ENCODE results near the gene TNS3. TPM values are rescaled to one million over a fixed set of nuclear protein-coding genes. Genes with fewer than 3 reads are reported as not detected.
A peak's percentile ranks its signal among the peaks of the same experiment; 100 is the strongest.

TNS3 gene
- total and polyA plus RNA-seq, 2 of the 13 experiments (the other 11 are each of a cell fraction or from before 2014, with no cell fraction given), result 52.9 to 55.7 TPM

DNA sequence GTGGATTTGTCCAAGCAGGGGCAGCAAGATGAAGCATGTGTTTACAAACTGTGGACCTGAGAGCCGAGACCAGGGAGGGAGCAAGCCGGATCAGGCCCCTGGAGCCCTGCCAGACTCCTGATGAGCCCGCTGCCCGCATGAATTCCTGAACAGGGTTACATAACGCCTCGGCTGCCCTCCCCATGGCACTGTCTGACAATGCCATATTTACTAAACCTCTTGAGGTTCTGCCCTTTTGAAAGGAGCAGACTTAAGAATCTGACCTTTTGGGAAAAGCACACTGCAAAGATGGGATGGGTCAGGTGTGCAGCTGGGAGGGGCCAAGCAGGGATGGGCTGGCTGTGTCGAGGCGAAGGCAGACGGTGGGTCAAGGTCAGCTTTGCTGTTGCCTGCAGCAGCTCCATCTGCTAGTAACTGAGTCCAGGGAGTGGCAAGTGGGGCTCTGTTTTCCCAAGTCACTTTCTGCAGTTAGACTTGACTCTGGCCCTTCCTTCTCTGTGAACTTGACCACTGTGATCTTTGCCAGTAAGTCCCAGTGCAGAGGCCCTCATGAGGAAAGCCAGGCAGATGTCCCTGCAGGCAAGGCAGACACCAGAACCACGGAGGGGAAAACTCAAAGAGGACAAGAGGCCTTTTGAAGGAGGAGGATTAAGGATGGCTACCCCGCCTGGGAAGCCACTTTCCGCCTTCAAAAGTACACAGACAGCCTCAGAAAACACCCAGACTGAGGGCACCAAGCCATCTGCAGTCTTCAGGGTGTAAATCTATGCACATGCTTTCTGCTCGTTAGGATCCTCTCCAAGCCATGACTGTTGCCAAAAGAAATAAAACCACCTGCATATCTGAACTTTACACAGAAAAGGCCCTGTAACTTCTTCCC lies 175.8 kb downstream of the TNS3 start (continued):
- TF ChIP-seq ZNF749 (CRISPR knock-in tag; IDR thresholded peaks at IDR 0.05; ENCODE audit: borderline replicate concordance) (no peak), EED (CRISPR knock-in tag; IDR thresholded peaks at IDR 0.05) (no peak), ZNF44 (CRISPR knock-in tag; IDR thresholded peaks at IDR 0.05) (no peak), ZNF468 (CRISPR knock-in tag; IDR thresholded peaks at IDR 0.05) (no peak), ZNF496 (CRISPR knock-in tag; IDR thresholded peaks at IDR 0.05; ENCODE audit: insufficient replicate concordance) (no peak), REL (CRISPR knock-in tag; conservative IDR thresholded peaks at IDR 0.05) (no peak), MEF2D (CRISPR knock-in tag; IDR thresholded peaks at IDR 0.05) (peak; percentile 51; the same call in 1 of the 2 replicates), GABPB1 (CRISPR knock-in tag; IDR thresholded peaks at IDR 0.05) (no peak), ZNF674 (CRISPR knock-in tag; IDR thresholded peaks at IDR 0.05; ENCODE audit: low read depth) (no peak), ZNF572 (CRISPR knock-in tag; IDR thresholded peaks at IDR 0.05) (no peak), POLR2A (IDR thresholded peaks at IDR 0.05; ENCODE audit: insufficient read depth in 1 of 2, low read depth in 2 of 2, low read length in 2 of 2) (no peak), ZNF264 (CRISPR knock-in tag; IDR thresholded peaks at IDR 0.05) (no peak), ZNF772 (CRISPR knock-in tag; IDR thresholded peaks at IDR 0.05) (0 out of 2 replicates have a peak, but pooled peaks have one; percentile 33), SOX5 (CRISPR knock-in tag; IDR thresholded peaks at IDR 0.05; ENCODE audit: borderline replicate concordance) (peak; percentile 28; the same call in 1 of the 2 replicates), MIXL1 (CRISPR knock-in tag; IDR thresholded peaks at IDR 0.05) (no peak)
- TF ChIP-seq, protein P1, sequence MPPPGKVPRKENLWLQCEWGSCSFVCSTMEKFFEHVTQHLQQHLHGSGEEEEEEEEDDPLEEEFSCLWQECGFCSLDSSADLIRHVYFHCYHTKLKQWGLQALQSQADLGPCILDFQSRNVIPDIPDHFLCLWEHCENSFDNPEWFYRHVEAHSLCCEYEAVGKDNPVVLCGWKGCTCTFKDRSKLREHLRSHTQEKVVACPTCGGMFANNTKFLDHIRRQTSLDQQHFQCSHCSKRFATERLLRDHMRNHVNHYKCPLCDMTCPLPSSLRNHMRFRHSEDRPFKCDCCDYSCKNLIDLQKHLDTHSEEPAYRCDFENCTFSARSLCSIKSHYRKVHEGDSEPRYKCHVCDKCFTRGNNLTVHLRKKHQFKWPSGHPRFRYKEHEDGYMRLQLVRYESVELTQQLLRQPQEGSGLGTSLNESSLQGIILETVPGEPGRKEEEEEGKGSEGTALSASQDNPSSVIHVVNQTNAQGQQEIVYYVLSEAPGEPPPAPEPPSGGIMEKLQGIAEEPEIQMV (CRISPR knock-in tag; IDR thresholded peaks at IDR 0.05; ENCODE audit: low read depth), result no peak
- TF ChIP-seq, protein P2, sequence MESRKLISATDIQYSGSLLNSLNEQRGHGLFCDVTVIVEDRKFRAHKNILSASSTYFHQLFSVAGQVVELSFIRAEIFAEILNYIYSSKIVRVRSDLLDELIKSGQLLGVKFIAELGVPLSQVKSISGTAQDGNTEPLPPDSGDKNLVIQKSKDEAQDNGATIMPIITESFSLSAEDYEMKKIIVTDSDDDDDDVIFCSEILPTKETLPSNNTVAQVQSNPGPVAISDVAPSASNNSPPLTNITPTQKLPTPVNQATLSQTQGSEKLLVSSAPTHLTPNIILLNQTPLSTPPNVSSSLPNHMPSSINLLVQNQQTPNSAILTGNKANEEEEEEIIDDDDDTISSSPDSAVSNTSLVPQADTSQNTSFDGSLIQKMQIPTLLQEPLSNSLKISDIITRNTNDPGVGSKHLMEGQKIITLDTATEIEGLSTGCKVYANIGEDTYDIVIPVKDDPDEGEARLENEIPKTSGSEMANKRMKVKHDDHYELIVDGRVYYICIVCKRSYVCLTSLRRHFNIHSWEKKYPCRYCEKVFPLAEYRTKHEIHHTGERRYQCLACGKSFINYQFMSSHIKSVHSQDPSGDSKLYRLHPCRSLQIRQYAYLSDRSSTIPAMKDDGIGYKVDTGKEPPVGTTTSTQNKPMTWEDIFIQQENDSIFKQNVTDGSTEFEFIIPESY (CRISPR knock-in tag; IDR thresholded peaks at IDR 0.05), result peak; percentile 65; the same call in 1 of the 2 replicates
- TF ChIP-seq, protein P3, sequence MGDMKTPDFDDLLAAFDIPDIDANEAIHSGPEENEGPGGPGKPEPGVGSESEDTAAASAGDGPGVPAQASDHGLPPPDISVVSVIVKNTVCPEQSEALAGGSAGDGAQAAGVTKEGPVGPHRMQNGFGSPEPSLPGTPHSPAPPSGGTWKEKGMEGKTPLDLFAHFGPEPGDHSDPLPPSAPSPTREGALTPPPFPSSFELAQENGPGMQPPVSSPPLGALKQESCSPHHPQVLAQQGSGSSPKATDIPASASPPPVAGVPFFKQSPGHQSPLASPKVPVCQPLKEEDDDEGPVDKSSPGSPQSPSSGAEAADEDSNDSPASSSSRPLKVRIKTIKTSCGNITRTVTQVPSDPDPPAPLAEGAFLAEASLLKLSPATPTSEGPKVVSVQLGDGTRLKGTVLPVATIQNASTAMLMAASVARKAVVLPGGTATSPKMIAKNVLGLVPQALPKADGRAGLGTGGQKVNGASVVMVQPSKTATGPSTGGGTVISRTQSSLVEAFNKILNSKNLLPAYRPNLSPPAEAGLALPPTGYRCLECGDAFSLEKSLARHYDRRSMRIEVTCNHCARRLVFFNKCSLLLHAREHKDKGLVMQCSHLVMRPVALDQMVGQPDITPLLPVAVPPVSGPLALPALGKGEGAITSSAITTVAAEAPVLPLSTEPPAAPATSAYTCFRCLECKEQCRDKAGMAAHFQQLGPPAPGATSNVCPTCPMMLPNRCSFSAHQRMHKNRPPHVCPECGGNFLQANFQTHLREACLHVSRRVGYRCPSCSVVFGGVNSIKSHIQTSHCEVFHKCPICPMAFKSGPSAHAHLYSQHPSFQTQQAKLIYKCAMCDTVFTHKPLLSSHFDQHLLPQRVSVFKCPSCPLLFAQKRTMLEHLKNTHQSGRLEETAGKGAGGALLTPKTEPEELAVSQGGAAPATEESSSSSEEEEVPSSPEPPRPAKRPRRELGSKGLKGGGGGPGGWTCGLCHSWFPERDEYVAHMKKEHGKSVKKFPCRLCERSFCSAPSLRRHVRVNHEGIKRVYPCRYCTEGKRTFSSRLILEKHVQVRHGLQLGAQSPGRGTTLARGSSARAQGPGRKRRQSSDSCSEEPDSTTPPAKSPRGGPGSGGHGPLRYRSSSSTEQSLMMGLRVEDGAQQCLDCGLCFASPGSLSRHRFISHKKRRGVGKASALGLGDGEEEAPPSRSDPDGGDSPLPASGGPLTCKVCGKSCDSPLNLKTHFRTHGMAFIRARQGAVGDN (CRISPR knock-in tag; IDR thresholded peaks at IDR 0.05), result peak; percentile 75
- TF ChIP-seq, protein P4, sequence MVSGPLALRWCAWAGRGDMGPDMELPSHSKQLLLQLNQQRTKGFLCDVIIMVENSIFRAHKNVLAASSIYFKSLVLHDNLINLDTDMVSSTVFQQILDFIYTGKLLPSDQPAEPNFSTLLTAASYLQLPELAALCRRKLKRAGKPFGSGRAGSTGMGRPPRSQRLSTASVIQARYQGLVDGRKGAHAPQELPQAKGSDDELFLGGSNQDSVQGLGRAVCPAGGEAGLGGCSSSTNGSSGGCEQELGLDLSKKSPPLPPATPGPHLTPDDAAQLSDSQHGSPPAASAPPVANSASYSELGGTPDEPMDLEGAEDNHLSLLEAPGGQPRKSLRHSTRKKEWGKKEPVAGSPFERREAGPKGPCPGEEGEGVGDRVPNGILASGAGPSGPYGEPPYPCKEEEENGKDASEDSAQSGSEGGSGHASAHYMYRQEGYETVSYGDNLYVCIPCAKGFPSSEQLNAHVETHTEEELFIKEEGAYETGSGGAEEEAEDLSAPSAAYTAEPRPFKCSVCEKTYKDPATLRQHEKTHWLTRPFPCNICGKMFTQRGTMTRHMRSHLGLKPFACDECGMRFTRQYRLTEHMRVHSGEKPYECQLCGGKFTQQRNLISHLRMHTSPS (CRISPR knock-in tag; IDR thresholded peaks at IDR 0.05; ENCODE audit: low read depth), result peak; percentile 76; the same call in 1 of the 2 replicates
- TF ChIP-seq, protein P5, sequence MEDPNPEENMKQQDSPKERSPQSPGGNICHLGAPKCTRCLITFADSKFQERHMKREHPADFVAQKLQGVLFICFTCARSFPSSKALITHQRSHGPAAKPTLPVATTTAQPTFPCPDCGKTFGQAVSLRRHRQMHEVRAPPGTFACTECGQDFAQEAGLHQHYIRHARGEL (CRISPR knock-in tag; IDR thresholded peaks at IDR 0.05), result no peak

Data from HepG2 (cell line).